ENCODE measurements around the gene TGFB3.

The TGFB3 gene

GRCh38 chr14:75976826-75977581, 4.8 kb downstream of the TGFB3 start:
- no peaks in the 10 kb centered on the region for H3K36me3 ChIP-seq (ENCODE audit: control insufficient read depth in 1 of 2, insufficient read depth in 2 of 2, low read length in 2 of 2)
- H3K9me3 ChIP-seq (ENCODE audit: control insufficient read depth in 1 of 2, low read length in 2 of 2): no peaks in the 10 kb centered on the region
- H3K27ac ChIP-seq (ENCODE audit: low read length): no peak overlapping the region
- H3K4me3 ChIP-seq (ENCODE audit: low read depth in 1 of 2, low read length in 2 of 2): no peak overlapping the region
- H3K27me3 ChIP-seq (ENCODE audit: low read depth, low read length): no peaks in the 10 kb centered on the region
- peaks cover 10 to 15% of the 10 kb centered on the region in 2 donors for H3K4me1 ChIP-seq (ENCODE audit: control insufficient read depth in 1 of 2, insufficient read depth in 2 of 2, low read length in 2 of 2)

GRCh38 chr14:75972801-75973421, 8.9 kb downstream of the TGFB3 start:
- no peaks in the 10 kb centered on the region for H3K4me1 ChIP-seq (ENCODE audit: control insufficient read depth in 1 of 2, insufficient read depth in 2 of 2, low read length in 2 of 2)
- H3K36me3 ChIP-seq (ENCODE audit: control insufficient read depth in 1 of 2, insufficient read depth in 2 of 2, low read length in 2 of 2): peaks cover under 1% of the 10 kb centered on the region in 2 donors
- no peaks in the 10 kb centered on the region for H3K9me3 ChIP-seq (ENCODE audit: control insufficient read depth in 1 of 2, low read length in 2 of 2)
- H3K4me3 ChIP-seq (ENCODE audit: low read depth in 1 of 2, low read length in 2 of 2): no peak overlapping the region
- no peak overlapping the region for H3K27ac ChIP-seq (ENCODE audit: low read length)
- no peaks in the 10 kb centered on the region for H3K27me3 ChIP-seq (ENCODE audit: low read depth, low read length)

- Histone ChIP-seq H3K27ac (ENCODE audit: low read length) (no peak overlapping the region), H3K4me1 (ENCODE audit: control insufficient read depth in 1 of 2, insufficient read depth in 2 of 2, low read length in 2 of 2) (no peaks in the 10 kb centered on the region), H3K36me3 (ENCODE audit: control insufficient read depth in 1 of 2, insufficient read depth in 2 of 2, low read length in 2 of 2) (peaks cover 11 to 14% of the 10 kb centered on the region in 2 donors), H3K9me3 (ENCODE audit: control insufficient read depth in 1 of 2, low read length in 2 of 2) (no peaks in the 10 kb centered on the region), H3K27me3 (ENCODE audit: low read depth, low read length) (no peaks in the 10 kb centered on the region), H3K4me3 (ENCODE audit: low read depth in 1 of 2, low read length in 2 of 2) (no peak overlapping the region)
These were observed 10.3 kb downstream of the TGFB3 start for GRCh38 chr14:75971509-75971908.

GRCh38 chr14:75970989-75971388, 10.8 kb downstream of the TGFB3 start:
- Histone ChIP-seq H3K4me1 (ENCODE audit: control insufficient read depth in 1 of 2, insufficient read depth in 2 of 2, low read length in 2 of 2) (no peaks in the 10 kb centered on the region), H3K36me3 (ENCODE audit: control insufficient read depth in 1 of 2, insufficient read depth in 2 of 2, low read length in 2 of 2) (peaks cover 15 to 19% of the 10 kb centered on the region in 2 donors), H3K27ac (ENCODE audit: low read length) (no peak overlapping the region), H3K4me3 (ENCODE audit: low read depth in 1 of 2, low read length in 2 of 2) (no peak overlapping the region), H3K27me3 (ENCODE audit: low read depth, low read length) (no peaks in the 10 kb centered on the region), H3K9me3 (ENCODE audit: control insufficient read depth in 1 of 2, low read length in 2 of 2) (no peaks in the 10 kb centered on the region)

GRCh38 chr14:75969891-75970290, 11.9 kb downstream of the TGFB3 start:
- no peaks in the 10 kb centered on the region for H3K27me3 ChIP-seq (ENCODE audit: low read depth, low read length)
- H3K27ac ChIP-seq (ENCODE audit: low read length): no peak overlapping the region
- H3K9me3 ChIP-seq (ENCODE audit: control insufficient read depth in 1 of 2, low read length in 2 of 2): no peaks in the 10 kb centered on the region
- peaks cover 25 to 30% of the 10 kb centered on the region in 2 donors for H3K36me3 ChIP-seq (ENCODE audit: control insufficient read depth in 1 of 2, insufficient read depth in 2 of 2, low read length in 2 of 2)
- H3K4me1 ChIP-seq (ENCODE audit: control insufficient read depth in 1 of 2, insufficient read depth in 2 of 2, low read length in 2 of 2): no peaks in the 10 kb centered on the region
- H3K4me3 ChIP-seq (ENCODE audit: low read depth in 1 of 2, low read length in 2 of 2): no peak overlapping the region

GRCh38 chr14:75969126-75969525, 12.7 kb downstream of the TGFB3 start:
- Histone ChIP-seq H3K4me1 (ENCODE audit: control insufficient read depth in 1 of 2, insufficient read depth in 2 of 2, low read length in 2 of 2) (no peaks in the 10 kb centered on the region), H3K27me3 (ENCODE audit: low read depth, low read length) (no peaks in the 10 kb centered on the region), H3K9me3 (ENCODE audit: control insufficient read depth in 1 of 2, low read length in 2 of 2) (no peaks in the 10 kb centered on the region), H3K27ac (ENCODE audit: low read length) (no peak overlapping the region), H3K36me3 (ENCODE audit: control insufficient read depth in 1 of 2, insufficient read depth in 2 of 2, low read length in 2 of 2) (peaks cover 32 to 38% of the 10 kb centered on the region in 2 donors), H3K4me3 (ENCODE audit: low read depth in 1 of 2, low read length in 2 of 2) (no peak overlapping the region)

- no peaks in the 10 kb centered on the region for H3K4me1 ChIP-seq (ENCODE audit: control insufficient read depth in 1 of 2, insufficient read depth in 2 of 2, low read length in 2 of 2)
- H3K9me3 ChIP-seq (ENCODE audit: control insufficient read depth in 1 of 2, low read length in 2 of 2): no peaks in the 10 kb centered on the region
- H3K4me3 ChIP-seq (ENCODE audit: low read depth in 1 of 2, low read length in 2 of 2): no peak overlapping the region
- peaks cover 32 to 40% of the 10 kb centered on the region in 2 donors for H3K36me3 ChIP-seq (ENCODE audit: control insufficient read depth in 1 of 2, insufficient read depth in 2 of 2, low read length in 2 of 2)
- no peak overlapping the region for H3K27ac ChIP-seq (ENCODE audit: low read length)
- no peaks in the 10 kb centered on the region for H3K27me3 ChIP-seq (ENCODE audit: low read depth, low read length)
These were observed 13.3 kb downstream of the TGFB3 start for GRCh38 chr14:75968456-75968855.

- Histone ChIP-seq H3K27ac (ENCODE audit: low read length) (no peak overlapping the region), H3K27me3 (ENCODE audit: low read depth, low read length) (no peaks in the 10 kb centered on the region), H3K9me3 (ENCODE audit: control insufficient read depth in 1 of 2, low read length in 2 of 2) (no peaks in the 10 kb centered on the region), H3K36me3 (ENCODE audit: control insufficient read depth in 1 of 2, insufficient read depth in 2 of 2, low read length in 2 of 2) (peaks cover 32 to 46% of the 10 kb centered on the region in 2 donors), H3K4me1 (ENCODE audit: control insufficient read depth in 1 of 2, insufficient read depth in 2 of 2, low read length in 2 of 2) (no peaks in the 10 kb centered on the region), H3K4me3 (ENCODE audit: low read depth in 1 of 2, low read length in 2 of 2) (no peak overlapping the region)
These were observed 13.9 kb downstream of the TGFB3 start for GRCh38 chr14:75967866-75968265.

GRCh38 chr14:75961662-75962061, 20.1 kb downstream of the TGFB3 start:
- no peaks in the 10 kb centered on the region for H3K9me3 ChIP-seq (ENCODE audit: control insufficient read depth in 1 of 2, low read length in 2 of 2)
- H3K36me3 ChIP-seq (ENCODE audit: control insufficient read depth in 1 of 2, insufficient read depth in 2 of 2, low read length in 2 of 2): peaks cover 30 to 67% of the 10 kb centered on the region in 2 donors
- no peak overlapping the region for H3K27ac ChIP-seq (ENCODE audit: low read length)
- no peaks in the 10 kb centered on the region for H3K4me1 ChIP-seq (ENCODE audit: control insufficient read depth in 1 of 2, insufficient read depth in 2 of 2, low read length in 2 of 2)
- H3K4me3 ChIP-seq (ENCODE audit: low read depth in 1 of 2, low read length in 2 of 2): no peak overlapping the region
- no peaks in the 10 kb centered on the region for H3K27me3 ChIP-seq (ENCODE audit: low read depth, low read length)

- Histone ChIP-seq H3K4me3 (ENCODE audit: low read depth in 1 of 2, low read length in 2 of 2) (no peak overlapping the region), H3K27ac (ENCODE audit: low read length) (no peak overlapping the region)
These were observed 21.6 kb downstream of the TGFB3 start for GRCh38 chr14:75960231-75960630.

GRCh38 chr14:75959031-75959430, 22.8 kb downstream of the TGFB3 start:
- Histone ChIP-seq H3K9me3 (ENCODE audit: control insufficient read depth in 1 of 2, low read length in 2 of 2) (no peaks in the 10 kb centered on the region), H3K36me3 (ENCODE audit: control insufficient read depth in 1 of 2, insufficient read depth in 2 of 2, low read length in 2 of 2) (peaks cover 9 to 41% of the 10 kb centered on the region in 2 donors)

More at GRCh38 chr14:75960231-75960630, 21.6 kb downstream of the TGFB3 start:
- Histone ChIP-seq H3K36me3 (ENCODE audit: control insufficient read depth in 1 of 2, insufficient read depth in 2 of 2, low read length in 2 of 2) (peaks cover 18 to 53% of the 10 kb centered on the region in 2 donors), H3K9me3 (ENCODE audit: control insufficient read depth in 1 of 2, low read length in 2 of 2) (no peaks in the 10 kb centered on the region), H3K4me1 (ENCODE audit: control insufficient read depth in 1 of 2, insufficient read depth in 2 of 2, low read length in 2 of 2) (no peaks in the 10 kb centered on the region), H3K27me3 (ENCODE audit: low read depth, low read length) (no peaks in the 10 kb centered on the region)

More at GRCh38 chr14:75959031-75959430, 22.8 kb downstream of the TGFB3 start:
- no peak overlapping the region for H3K27ac ChIP-seq (ENCODE audit: low read length)
- no peak overlapping the region for H3K4me3 ChIP-seq (ENCODE audit: low read depth in 1 of 2, low read length in 2 of 2)
- no peaks in the 10 kb centered on the region for H3K27me3 ChIP-seq (ENCODE audit: low read depth, low read length)
- no peaks in the 10 kb centered on the region for H3K4me1 ChIP-seq (ENCODE audit: control insufficient read depth in 1 of 2, insufficient read depth in 2 of 2, low read length in 2 of 2)
